EH (cell line): ENCODE measurements around the gene DLG2.
"Not testable (repeated sequence)": the region's sequence is repeated elsewhere in the genome, so short reads cannot be mapped to it uniquely, and the experiment has no call there.

Source experiments
- DNase-seq: peaks from one replicate; pipeline ENCODE4 v3.0.0-alpha.2; 2015; ENCODE audit warnings: low read depth

DLG2 gene

GRCh38 chr11:84836371-84836770 is 790.8 kb downstream of the DLG2 start:
- DNase-seq: no peak

- DNase-seq: no peak
These were observed 793.6 kb downstream of the DLG2 start for GRCh38 chr11:84833488-84834088.

- no peak for DNase-seq
These were observed 796.8 kb downstream of the DLG2 start for GRCh38 chr11:84830372-84830771.

- no peak for DNase-seq
These were observed 798.0 kb downstream of the DLG2 start for GRCh38 chr11:84829162-84829561.

- DNase-seq: no peak
These were observed 798.5 kb downstream of the DLG2 start for GRCh38 chr11:84828616-84829015.

- DNase-seq: no peak
These were observed 802.0 kb downstream of the DLG2 start for GRCh38 chr11:84825106-84825660.

- no peak for DNase-seq
These were observed 802.5 kb downstream of the DLG2 start for GRCh38 chr11:84824624-84825023.

- DNase-seq: no peak
These were observed 807.6 kb downstream of the DLG2 start for GRCh38 chr11:84819537-84819936.

- DNase-seq: peak; percentile 13
These were observed 808.0 kb downstream of the DLG2 start for GRCh38 chr11:84819128-84819527.

- peak; percentile 34 for DNase-seq
These were observed 809.1 kb downstream of the DLG2 start for GRCh38 chr11:84817998-84818397.

GRCh38 chr11:84812471-84812969 is 814.6 kb downstream of the DLG2 start:
- no peak for DNase-seq

GRCh38 chr11:84806354-84806753 is 820.8 kb downstream of the DLG2 start:
- DNase-seq: no peak

GRCh38 chr11:84804041-84804440 is 823.1 kb downstream of the DLG2 start:
- no peak for DNase-seq

GRCh38 chr11:84800755-84801346 is 826.3 kb downstream of the DLG2 start:
- peak; percentile 48 for DNase-seq

GRCh38 chr11:84799112-84799511 is 828.0 kb downstream of the DLG2 start:
- DNase-seq: no peak

- DNase-seq: no peak
These were observed 831.4 kb downstream of the DLG2 start for GRCh38 chr11:84795698-84796097.

GRCh38 chr11:84794663-84795443 is 832.3 kb downstream of the DLG2 start:
- DNase-seq: no peak

- no peak for DNase-seq
These were observed 833.8 kb downstream of the DLG2 start for GRCh38 chr11:84793318-84793717.

- DNase-seq: no peak
These were observed 836.2 kb downstream of the DLG2 start for GRCh38 chr11:84790849-84791427.

GRCh38 chr11:84788220-84788619 is 838.9 kb downstream of the DLG2 start:
- no peak for DNase-seq

- not testable (repeated sequence) for DNase-seq
These were observed 843.0 kb downstream of the DLG2 start for GRCh38 chr11:84784158-84784557.

GRCh38 chr11:84780689-84781293 is 846.4 kb downstream of the DLG2 start:
- peak; percentile 22 for DNase-seq
